ENCODE data around the gene ERC2. TPM values are rescaled to one million over a fixed set of nuclear protein-coding genes. Genes with fewer than 3 reads are reported as not detected.

ERC2 gene
- total RNA-seq, 1 donor from 2014 or later: not detected

- no peaks in the 10 kb centered on the region for H3K4me1 Mint-ChIP-seq
- no peaks in the 10 kb centered on the region for H3K36me3 Mint-ChIP-seq (ENCODE audit: low read depth)
- intact Hi-C loops (cut with micrococcal nuclease): no loop called here
- H3K27ac Mint-ChIP-seq: no peak overlapping the region
- no peaks in the 10 kb centered on the region for H3K27me3 Mint-ChIP-seq
- H3K9me3 Mint-ChIP-seq: no peaks in the 10 kb centered on the region
- DNase-seq: no peak
- H3K4me3 Mint-ChIP-seq: no peak overlapping the region
Measured at GRCh38 chr3:55626279-55626665, 842.0 kb downstream of the ERC2 start.

GRCh38 chr3:55624238-55624637 is 844.0 kb downstream of the ERC2 start:
- H3K9me3 Mint-ChIP-seq: no peaks in the 10 kb centered on the region
- no peak for DNase-seq
- intact Hi-C loops (cut with micrococcal nuclease): no loop called here
- H3K27me3 Mint-ChIP-seq: peaks cover 3% of the 10 kb centered on the region
- no peaks in the 10 kb centered on the region for H3K4me1 Mint-ChIP-seq
- no peaks in the 10 kb centered on the region for H3K36me3 Mint-ChIP-seq (ENCODE audit: low read depth)
- no peak overlapping the region for H3K27ac Mint-ChIP-seq
- no peak overlapping the region for H3K4me3 Mint-ChIP-seq

- Mint-ChIP-seq H3K36me3 (ENCODE audit: low read depth) (no peaks in the 10 kb centered on the region), H3K4me1 (no peaks in the 10 kb centered on the region), H3K27me3 (peaks cover 3% of the 10 kb centered on the region), H3K27ac (no peak overlapping the region), H3K9me3 (no peaks in the 10 kb centered on the region), H3K4me3 (no peak overlapping the region)
- intact Hi-C loops (cut with micrococcal nuclease): no loop called here
- no peak for DNase-seq
Measured at GRCh38 chr3:55623786-55624185, 844.5 kb downstream of the ERC2 start.

- H3K36me3 Mint-ChIP-seq (ENCODE audit: low read depth): no peaks in the 10 kb centered on the region
- H3K9me3 Mint-ChIP-seq: no peaks in the 10 kb centered on the region
- peaks cover 3% of the 10 kb centered on the region for H3K27me3 Mint-ChIP-seq
- intact Hi-C loops (cut with micrococcal nuclease): no loop called here
- no peak for DNase-seq
- no peak overlapping the region for H3K4me3 Mint-ChIP-seq
- no peak overlapping the region for H3K27ac Mint-ChIP-seq
- no peaks in the 10 kb centered on the region for H3K4me1 Mint-ChIP-seq
Measured at GRCh38 chr3:55622733-55623132, 845.5 kb downstream of the ERC2 start.

- H3K4me1 Mint-ChIP-seq: no peaks in the 10 kb centered on the region
- intact Hi-C loops (cut with micrococcal nuclease): no loop called here
- H3K36me3 Mint-ChIP-seq (ENCODE audit: low read depth): no peaks in the 10 kb centered on the region
- H3K4me3 Mint-ChIP-seq: no peak overlapping the region
- no peak overlapping the region for H3K27ac Mint-ChIP-seq
- peaks cover 3% of the 10 kb centered on the region for H3K27me3 Mint-ChIP-seq
- H3K9me3 Mint-ChIP-seq: no peaks in the 10 kb centered on the region
- no peak for DNase-seq
Measured at GRCh38 chr3:55622116-55622515, 846.2 kb downstream of the ERC2 start.

GRCh38 chr3:55621648-55622047 is 846.6 kb downstream of the ERC2 start:
- peaks cover 3% of the 10 kb centered on the region for H3K27me3 Mint-ChIP-seq
- no peaks in the 10 kb centered on the region for H3K4me1 Mint-ChIP-seq
- no peak for DNase-seq
- H3K9me3 Mint-ChIP-seq: no peaks in the 10 kb centered on the region
- H3K27ac Mint-ChIP-seq: no peak overlapping the region
- H3K36me3 Mint-ChIP-seq (ENCODE audit: low read depth): no peaks in the 10 kb centered on the region
- no peak overlapping the region for H3K4me3 Mint-ChIP-seq
- intact Hi-C loops (cut with micrococcal nuclease): no loop called here

GRCh38 chr3:55621026-55621422 is 847.2 kb downstream of the ERC2 start:
- intact Hi-C loops (cut with micrococcal nuclease): no loop called here
- no peaks in the 10 kb centered on the region for H3K4me1 Mint-ChIP-seq
- DNase-seq: no peak
- H3K27ac Mint-ChIP-seq: no peak overlapping the region
- no peaks in the 10 kb centered on the region for H3K9me3 Mint-ChIP-seq
- no peak overlapping the region for H3K4me3 Mint-ChIP-seq
- H3K36me3 Mint-ChIP-seq (ENCODE audit: low read depth): no peaks in the 10 kb centered on the region
- peaks cover 3% of the 10 kb centered on the region for H3K27me3 Mint-ChIP-seq

GRCh38 chr3:55620351-55621025 is 847.8 kb downstream of the ERC2 start:
- Mint-ChIP-seq H3K27ac (no peak overlapping the region), H3K4me3 (no peak overlapping the region), H3K9me3 (no peaks in the 10 kb centered on the region), H3K4me1 (no peaks in the 10 kb centered on the region), H3K27me3 (peaks cover 3% of the 10 kb centered on the region), H3K36me3 (ENCODE audit: low read depth) (no peaks in the 10 kb centered on the region)
- no peak for DNase-seq
- intact Hi-C loops (cut with micrococcal nuclease): no loop called here

- no peak overlapping the region for H3K4me3 Mint-ChIP-seq
- H3K9me3 Mint-ChIP-seq: no peaks in the 10 kb centered on the region
- no peak for DNase-seq
- intact Hi-C loops (cut with micrococcal nuclease): no loop called here
- no peaks in the 10 kb centered on the region for H3K36me3 Mint-ChIP-seq (ENCODE audit: low read depth)
- H3K4me1 Mint-ChIP-seq: no peaks in the 10 kb centered on the region
- peaks cover 3% of the 10 kb centered on the region for H3K27me3 Mint-ChIP-seq
- H3K27ac Mint-ChIP-seq: no peak overlapping the region
Measured at GRCh38 chr3:55619046-55619808, 849.0 kb downstream of the ERC2 start.

- no peaks in the 10 kb centered on the region for H3K4me1 Mint-ChIP-seq
- no peak overlapping the region for H3K4me3 Mint-ChIP-seq
- H3K27me3 Mint-ChIP-seq: peaks cover 3% of the 10 kb centered on the region
- H3K36me3 Mint-ChIP-seq (ENCODE audit: low read depth): no peaks in the 10 kb centered on the region
- intact Hi-C loops (cut with micrococcal nuclease): no loop called here
- DNase-seq: no peak
- H3K9me3 Mint-ChIP-seq: no peaks in the 10 kb centered on the region
- no peak overlapping the region for H3K27ac Mint-ChIP-seq
Measured at GRCh38 chr3:55617385-55617784, 850.9 kb downstream of the ERC2 start.

- no peak overlapping the region for H3K4me3 Mint-ChIP-seq
- no peak for DNase-seq
- H3K27me3 Mint-ChIP-seq: peaks cover 3% of the 10 kb centered on the region
- H3K4me1 Mint-ChIP-seq: no peaks in the 10 kb centered on the region
- H3K9me3 Mint-ChIP-seq: no peaks in the 10 kb centered on the region
- H3K36me3 Mint-ChIP-seq (ENCODE audit: low read depth): no peaks in the 10 kb centered on the region
- H3K27ac Mint-ChIP-seq: no peak overlapping the region
- intact Hi-C loops (cut with micrococcal nuclease): no loop called here
Measured at GRCh38 chr3:55616803-55617202, 851.5 kb downstream of the ERC2 start.

- intact Hi-C loops (cut with micrococcal nuclease): no loop called here
- Mint-ChIP-seq H3K27me3 (peaks cover 3% of the 10 kb centered on the region), H3K4me1 (no peaks in the 10 kb centered on the region), H3K9me3 (no peaks in the 10 kb centered on the region), H3K36me3 (ENCODE audit: low read depth) (no peaks in the 10 kb centered on the region), H3K4me3 (no peak overlapping the region), H3K27ac (no peak overlapping the region)
- no peak for DNase-seq
Measured at GRCh38 chr3:55615694-55616295, 852.5 kb downstream of the ERC2 start.

- Mint-ChIP-seq H3K4me3 (no peak overlapping the region), H3K27me3 (no peaks in the 10 kb centered on the region), H3K36me3 (ENCODE audit: low read depth) (no peaks in the 10 kb centered on the region), H3K4me1 (no peaks in the 10 kb centered on the region), H3K27ac (no peak overlapping the region), H3K9me3 (no peaks in the 10 kb centered on the region)
- DNase-seq: no peak
- intact Hi-C loops (cut with micrococcal nuclease): no loop called here
Measured at GRCh38 chr3:55615039-55615693, 853.1 kb downstream of the ERC2 start.

GRCh38 chr3:55611121-55611520 is 857.1 kb downstream of the ERC2 start:
- no peaks in the 10 kb centered on the region for H3K9me3 Mint-ChIP-seq
- no peaks in the 10 kb centered on the region for H3K4me1 Mint-ChIP-seq
- no peaks in the 10 kb centered on the region for H3K27me3 Mint-ChIP-seq
- H3K36me3 Mint-ChIP-seq (ENCODE audit: low read depth): no peaks in the 10 kb centered on the region
- H3K27ac Mint-ChIP-seq: no peak overlapping the region
- DNase-seq: no peak
- intact Hi-C loops (cut with micrococcal nuclease): no loop called here
- no peak overlapping the region for H3K4me3 Mint-ChIP-seq
